VCaP (cell line): ENCODE results near the gene INTS11.

Experiments used
- H3K27ac ChIP-seq: fragments of 450-650 bp; 2 replicates; pipeline ENCODE4 v1.5.1; 2017
- CTCF ChIP-seq: fragments of 450-650 bp; conservative IDR thresholded peaks from 2 replicates; pipeline ENCODE4 v1.5.1; 2017; ENCODE audit warnings: mild to moderate bottlenecking, moderate library complexity

The INTS11 gene

DNA sequence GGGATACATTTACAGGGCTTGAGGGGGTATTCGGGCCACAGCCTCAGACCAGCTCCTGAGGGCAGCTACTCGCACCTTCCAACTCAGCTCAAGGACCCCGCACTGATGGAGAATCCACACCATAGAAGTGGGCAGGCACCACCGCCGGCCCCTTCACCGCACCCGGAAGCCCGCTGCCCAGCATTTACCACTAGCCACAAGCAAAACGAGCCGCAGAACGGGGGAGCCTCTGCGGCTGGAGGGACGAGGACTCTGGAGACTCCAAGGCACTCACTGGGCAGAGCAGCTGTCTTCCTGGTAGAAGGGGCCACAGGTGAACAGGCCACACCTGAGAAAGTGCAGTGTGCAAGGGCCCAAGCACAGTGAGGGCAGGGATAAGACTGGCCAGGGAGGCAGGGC is 56.2 kb downstream of the INTS11 start:
- H3K27ac ChIP-seq = no peak overlapping the region
- no peak for TF ChIP-seq CTCF

DNA sequence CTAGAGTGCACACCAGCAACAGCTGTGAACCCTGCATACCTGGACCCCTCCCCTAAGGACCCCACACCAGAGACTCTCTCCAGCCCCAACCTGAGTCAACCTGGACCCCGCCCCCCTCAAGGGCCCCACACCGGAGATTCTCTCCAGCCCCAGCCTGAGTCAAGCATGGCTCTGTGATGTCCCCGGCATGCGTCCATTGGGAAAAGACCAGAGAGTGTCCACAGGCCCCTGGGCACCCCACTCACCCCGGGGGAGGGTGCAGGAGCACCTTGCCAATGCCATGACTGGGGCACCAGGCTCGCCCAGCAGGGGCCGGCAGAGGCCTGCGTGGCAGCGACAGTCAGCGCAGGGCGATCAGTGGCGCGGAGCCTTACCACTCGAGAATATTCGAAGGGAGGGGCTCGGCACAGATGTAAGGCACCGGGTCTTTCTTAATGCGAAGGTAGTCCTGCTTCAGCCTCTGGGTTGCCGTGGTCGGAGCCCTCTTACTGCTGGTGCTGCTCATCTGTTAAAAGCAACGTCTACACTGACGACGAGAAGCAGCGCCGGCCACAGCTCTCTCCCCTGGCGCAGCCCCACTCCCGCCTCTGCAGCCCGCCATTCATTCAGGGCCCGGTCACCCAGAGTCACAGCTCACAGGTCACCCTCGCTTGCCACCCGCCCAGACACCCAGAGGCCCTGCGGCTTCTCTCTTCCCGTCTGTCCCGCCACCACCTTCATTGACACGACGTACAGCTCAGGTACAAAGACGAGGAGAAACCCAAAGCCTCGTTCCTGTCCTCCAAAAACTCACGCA is 56.8 kb downstream of the INTS11 start:
- H3K27ac ChIP-seq = no peak overlapping the region
- TF ChIP-seq CTCF = no peak

GRCh38 chr1:1264868-1265272 is 59.6 kb downstream of the INTS11 start:
- no peak overlapping the region for H3K27ac ChIP-seq
- TF ChIP-seq CTCF = no peak

DNA sequence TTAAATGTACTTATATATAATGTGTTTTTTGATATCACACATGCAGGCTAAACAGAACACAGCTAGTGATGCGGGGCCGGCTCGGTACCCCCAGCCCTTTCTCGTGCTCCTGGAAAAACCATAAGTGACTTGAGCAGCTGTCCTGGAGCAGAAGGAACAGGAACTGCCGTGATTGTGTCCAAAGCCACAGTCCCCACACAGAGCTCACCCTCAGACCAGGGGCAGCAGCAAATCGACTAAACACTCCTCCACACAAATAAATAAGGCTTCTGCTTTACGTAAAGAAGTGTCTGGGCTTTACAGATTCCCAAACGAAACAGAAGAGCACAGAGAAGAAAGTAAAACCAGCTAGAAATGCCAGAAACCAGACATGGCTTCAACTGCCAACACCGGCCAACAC is 60.4 kb downstream of the INTS11 start:
- no peak overlapping the region for H3K27ac ChIP-seq
- no peak for TF ChIP-seq CTCF

- TF ChIP-seq CTCF = no peak
- H3K27ac ChIP-seq = 0 out of 2 replicates have a peak overlapping the region, but pooled peaks have one; percentile 4
Measured at GRCh38 chr1:1262758-1263157, 61.7 kb downstream of the INTS11 start.

GRCh38 chr1:1262071-1262470 is 62.4 kb downstream of the INTS11 start:
- TF ChIP-seq CTCF = no peak
- H3K27ac ChIP-seq = no peak overlapping the region
